Activated naive CD4-positive, alpha-beta T cell treated with anti-CD3 and anti-CD28 coated beads, Interleukin-2, amount 50 U/mL, for 72 hours (primary cell): ENCODE results near the gene ARL14. TPM values are rescaled to one million over a fixed set of nuclear protein-coding genes. Genes with fewer than 3 reads are reported as not detected.
A peak's percentile ranks its signal among the peaks of the same experiment; 100 is the strongest.

Source experiments
- ATAC-seq, 2 donors: fragments of 150-1000 bp; cut with Tn5 transposase; 2 replicates each; pipeline ENCODE4 v1.10.0; 2021; ENCODE audit warnings: mild to moderate bottlenecking in 2 of 2, moderate library complexity in 2 of 2
- DNase-seq, 2 donors: peaks; one replicate each; pipeline ENCODE4 v3.0.0; 2021 to 2022; ENCODE audit warnings: low spot score in 2 of 2
- H3K27ac Mint-ChIP-seq, 2 donors: one replicate each; pipeline ENCODE4 v1.8.0; 2022; ENCODE audit warnings: mild to moderate bottlenecking in 2 of 2, mixed read lengths in 2 of 2
- H3K36me3 Mint-ChIP-seq, 2 donors: one replicate each; pipeline ENCODE4 v1.8.0; 2022; ENCODE audit warnings: mixed read lengths in 2 of 2
- H3K9me3 Mint-ChIP-seq, 2 donors: one replicate each; pipeline ENCODE4 v1.8.0; 2022; ENCODE audit warnings: mixed read lengths in 2 of 2
- total RNA-seq, 2 donors: library from RNA; stranded (reverse); gene quantifications; one replicate each; pipeline ENCODE4 v1.2.3, GENCODE V29; 2022

Gene ARL14
- total RNA-seq, 2 donors from 2014 or later = not detected

- ATAC-seq (no peak), DNase-seq (no peak)
- Mint-ChIP-seq H3K36me3 (no peaks in the 10 kb centered on the region), H3K27ac (no peak overlapping the region), H3K9me3 (no peaks in the 10 kb centered on the region)
Observed at GRCh38 chr3:160668454-160668853, 8.5 kb upstream of the ARL14 start.

- no peaks in the 10 kb centered on the region for H3K9me3 Mint-ChIP-seq
- no peaks in the 10 kb centered on the region for H3K36me3 Mint-ChIP-seq
- DNase-seq (no peak), ATAC-seq (no peak)
- no peak overlapping the region for H3K27ac Mint-ChIP-seq
Observed at GRCh38 chr3:160671231-160671630, 5.7 kb upstream of the ARL14 start.

- Mint-ChIP-seq H3K27ac (no peak overlapping the region), H3K36me3 (no peaks in the 10 kb centered on the region), H3K9me3 (no peaks in the 10 kb centered on the region)
- DNase-seq = no peak
- ATAC-seq = no peak
Observed at GRCh38 chr3:160671995-160672394, 5.0 kb upstream of the ARL14 start.

- no peak for ATAC-seq
- no peak for DNase-seq
- Mint-ChIP-seq H3K9me3 (no peaks in the 10 kb centered on the region), H3K27ac (no peak overlapping the region), H3K36me3 (no peaks in the 10 kb centered on the region)
Observed at GRCh38 chr3:160673188-160673587, 3.8 kb upstream of the ARL14 start.

GRCh38 chr3:160675566-160676124 is 1.3 kb upstream of the ARL14 start:
- Mint-ChIP-seq H3K36me3 (no peaks in the 10 kb centered on the region), H3K9me3 (no peaks in the 10 kb centered on the region), H3K27ac (no peak overlapping the region)
- no peak for ATAC-seq
- DNase-seq = no peak

- H3K36me3 Mint-ChIP-seq = no peaks in the 10 kb centered on the region
- H3K9me3 Mint-ChIP-seq = no peaks in the 10 kb centered on the region
- DNase-seq (no peak), ATAC-seq (no peak)
- H3K27ac Mint-ChIP-seq = no peak overlapping the region
Observed at GRCh38 chr3:160677459-160677881, 510 bp downstream of the ARL14 start.

GRCh38 chr3:160678292-160678842 is 1.4 kb downstream of the ARL14 start:
- no peak overlapping the region for H3K27ac Mint-ChIP-seq
- DNase-seq (no peak), ATAC-seq (no peak)
- no peaks in the 10 kb centered on the region for H3K9me3 Mint-ChIP-seq
- no peaks in the 10 kb centered on the region for H3K36me3 Mint-ChIP-seq

GRCh38 chr3:160684368-160684740 is 7.4 kb downstream of the ARL14 start:
- Mint-ChIP-seq H3K36me3 (no peaks in the 10 kb centered on the region), H3K9me3 (no peaks in the 10 kb centered on the region), H3K27ac (no peak overlapping the region)
- DNase-seq = no peak
- no peak for ATAC-seq

GRCh38 chr3:160685144-160685766 is 8.3 kb downstream of the ARL14 start:
- DNase-seq = no peak
- Mint-ChIP-seq H3K27ac (no peak overlapping the region), H3K36me3 (no peaks in the 10 kb centered on the region), H3K9me3 (no peaks in the 10 kb centered on the region)
- no peak for ATAC-seq

GRCh38 chr3:160686955-160687535 is 10.1 kb downstream of the ARL14 start:
- Mint-ChIP-seq H3K27ac (no peak overlapping the region), H3K9me3 (no peaks in the 10 kb centered on the region), H3K36me3 (no peaks in the 10 kb centered on the region)
- ATAC-seq (no peak), DNase-seq (no peak)

GRCh38 chr3:160691151-160691550 is 14.2 kb downstream of the ARL14 start:
- no peak for DNase-seq
- Mint-ChIP-seq H3K27ac (no peak overlapping the region), H3K36me3 (no peaks in the 10 kb centered on the region), H3K9me3 (no peaks in the 10 kb centered on the region)
- ATAC-seq = no peak

- no peaks in the 10 kb centered on the region for H3K36me3 Mint-ChIP-seq
- ATAC-seq = no peak
- DNase-seq = no peak
- H3K27ac Mint-ChIP-seq = no peak overlapping the region
- no peaks in the 10 kb centered on the region for H3K9me3 Mint-ChIP-seq
Observed at GRCh38 chr3:160691962-160692361, 15.0 kb downstream of the ARL14 start.

GRCh38 chr3:160693191-160693590 is 16.2 kb downstream of the ARL14 start:
- no peak for ATAC-seq
- Mint-ChIP-seq H3K9me3 (no peaks in the 10 kb centered on the region), H3K36me3 (no peaks in the 10 kb centered on the region), H3K27ac (no peak overlapping the region)
- no peak for DNase-seq

GRCh38 chr3:160694345-160694744 is 17.4 kb downstream of the ARL14 start:
- no peaks in the 10 kb centered on the region for H3K36me3 Mint-ChIP-seq
- no peak for DNase-seq
- ATAC-seq = no peak
- H3K27ac Mint-ChIP-seq = no peak overlapping the region
- no peaks in the 10 kb centered on the region for H3K9me3 Mint-ChIP-seq

- DNase-seq = no peak
- Mint-ChIP-seq H3K36me3 (no peaks in the 10 kb centered on the region), H3K27ac (no peak overlapping the region)
Observed at GRCh38 chr3:160695003-160695402, 18.0 kb downstream of the ARL14 start.

GRCh38 chr3:160695915-160696327 is 19.0 kb downstream of the ARL14 start:
- DNase-seq = no peak
- no peaks in the 10 kb centered on the region for H3K9me3 Mint-ChIP-seq
- H3K27ac Mint-ChIP-seq = peak overlapping the region in 1 of 2 donors; percentile 5
- ATAC-seq = no peak
- H3K36me3 Mint-ChIP-seq = no peaks in the 10 kb centered on the region

More at GRCh38 chr3:160695003-160695402, 18.0 kb downstream of the ARL14 start:
- no peak for ATAC-seq
- H3K9me3 Mint-ChIP-seq = no peaks in the 10 kb centered on the region

GRCh38 chr3:160697637-160698380 is 20.8 kb downstream of the ARL14 start:
- H3K9me3 Mint-ChIP-seq = no peaks in the 10 kb centered on the region
- ATAC-seq (peak; percentile 33 to 87), DNase-seq (no peak)
- H3K27ac Mint-ChIP-seq = no peak overlapping the region
- no peaks in the 10 kb centered on the region for H3K36me3 Mint-ChIP-seq
